NCI-H1417 (cell line): ENCODE data around the gene TUSC2.
"Not testable (repeated sequence)": the region's sequence is repeated elsewhere in the genome, so short reads cannot be mapped to it uniquely, and the experiment has no call there.

Experiments used
- DNase-seq, 3 experiments: peaks; one replicate each; lab custom pipeline; 2025; lab: John Stamatoyannopoulos, UW

Gene TUSC2

DNA sequence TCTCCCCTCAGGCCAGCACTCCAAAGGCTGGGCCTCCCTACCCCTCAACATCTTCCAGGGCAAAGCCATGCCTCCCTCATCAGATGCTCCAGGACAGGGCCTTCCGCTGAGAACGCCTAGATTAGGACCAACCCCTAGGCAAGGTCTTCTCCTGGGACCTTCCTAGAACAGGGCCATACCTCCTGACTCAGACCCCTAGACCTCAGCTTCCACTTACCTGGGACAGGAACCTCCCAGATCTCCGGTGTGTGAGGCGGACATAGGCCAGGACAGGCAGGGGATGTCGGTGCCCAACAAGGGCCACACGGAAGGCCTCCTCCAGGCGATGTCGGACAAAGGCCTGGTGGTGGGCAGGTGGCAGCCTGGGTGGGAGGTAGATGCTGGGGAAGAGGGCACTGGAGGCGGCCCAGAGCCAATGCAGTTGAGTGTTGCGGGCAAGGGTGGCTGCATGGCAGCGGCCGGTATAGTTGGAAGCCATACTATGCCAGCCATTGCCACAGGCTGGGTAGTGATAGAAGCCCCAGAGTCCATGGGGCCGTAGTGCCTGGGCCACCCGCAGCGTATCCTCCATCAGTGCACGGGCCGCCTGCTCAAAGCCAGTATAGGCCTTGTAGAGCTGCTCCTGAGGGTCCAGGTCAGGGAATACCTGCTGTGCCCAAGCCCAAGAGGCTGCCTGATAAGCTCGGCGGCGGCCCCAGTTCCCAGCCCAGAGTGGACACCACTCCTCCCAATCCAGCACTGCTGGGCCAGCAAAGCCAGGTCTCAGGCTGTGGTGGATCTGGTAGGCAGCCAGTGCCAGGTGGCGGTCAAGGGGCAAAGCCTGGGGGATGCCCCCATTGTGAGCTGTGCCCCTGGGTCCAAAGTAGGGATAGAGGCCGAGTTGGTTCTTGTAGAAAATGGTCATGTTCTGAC lies 33.3 kb downstream of the TUSC2 start:
- DNase-seq: no peak

- DNase-seq: no peak
Observed at GRCh38 chr3:50294089-50294488, 33.9 kb downstream of the TUSC2 start.

DNA sequence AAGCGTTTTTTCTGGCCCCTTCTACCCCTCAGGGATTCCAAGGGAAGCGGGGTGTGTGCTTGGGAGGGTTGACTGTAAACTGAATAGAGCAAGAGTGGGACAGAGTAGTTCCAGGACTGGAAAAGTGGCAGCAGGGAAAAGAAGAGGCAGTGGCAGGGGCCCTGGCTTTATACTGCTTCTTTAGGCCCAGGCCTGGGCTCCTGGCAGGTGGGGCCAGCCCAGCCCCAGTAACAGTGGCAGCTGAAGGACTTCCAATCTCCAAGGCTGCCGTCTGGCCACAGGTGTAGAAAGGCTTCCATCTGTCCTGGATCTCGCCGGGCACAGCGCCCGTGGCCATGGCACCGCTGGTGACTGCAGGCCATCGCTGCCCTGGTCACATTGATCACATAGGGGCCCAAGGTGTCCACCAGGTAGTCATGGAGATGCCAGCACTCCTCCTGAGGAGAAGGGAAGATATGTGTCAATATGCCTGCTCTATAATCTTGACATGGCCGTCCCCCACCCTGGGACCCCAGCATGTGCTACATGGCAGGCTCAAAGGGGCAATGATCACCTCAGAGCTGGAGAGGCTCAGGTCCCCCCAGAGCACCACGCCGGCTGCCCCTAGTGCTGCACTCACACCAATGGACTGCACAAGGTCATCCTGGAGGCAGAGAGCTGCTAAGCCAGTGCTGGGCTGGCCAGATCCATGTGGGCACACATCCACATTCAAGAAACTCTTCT lies 34.8 kb downstream of the TUSC2 start:
- DNase-seq: no peak

- DNase-seq: peak; percentile 89 to 95 (median 92)
Observed at GRCh38 chr3:50292159-50293078, 35.6 kb downstream of the TUSC2 start, which contains the start of gene IFRD2. Gene IFRD2, minus strand, starts transcription at chr3:50292429. Its CDS starts 155 bp downstream, at chr3:50292274.

GRCh38 chr3:50290161-50290641 lies 37.8 kb downstream of the TUSC2 start:
- DNase-seq: no peak

GRCh38 chr3:50289130-50289529 lies 38.9 kb downstream of the TUSC2 start:
- DNase-seq: no peak

- no peak for DNase-seq
Observed at GRCh38 chr3:50288387-50289007, 39.5 kb downstream of the TUSC2 start.

DNA sequence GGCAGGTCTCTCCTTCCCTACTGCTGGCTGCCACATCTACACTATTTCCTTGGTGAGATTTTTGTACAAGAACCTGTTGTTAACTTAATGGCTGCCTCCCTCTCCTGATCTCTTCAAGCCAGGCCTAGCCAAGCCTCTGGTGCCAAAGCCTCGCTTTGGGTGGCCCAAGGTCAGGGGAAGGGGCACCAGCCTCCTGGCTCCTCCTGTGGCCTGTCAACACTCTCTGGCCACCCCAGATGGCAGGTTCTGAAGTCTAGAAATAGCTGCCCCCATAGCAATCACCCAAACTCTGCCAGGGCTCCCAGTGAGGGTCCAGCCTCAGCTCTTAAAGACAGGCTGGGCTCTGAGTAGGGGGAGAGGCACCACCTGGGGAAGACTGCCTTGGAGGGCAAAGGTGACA lies 40.8 kb downstream of the TUSC2 start:
- no peak for DNase-seq

DNA sequence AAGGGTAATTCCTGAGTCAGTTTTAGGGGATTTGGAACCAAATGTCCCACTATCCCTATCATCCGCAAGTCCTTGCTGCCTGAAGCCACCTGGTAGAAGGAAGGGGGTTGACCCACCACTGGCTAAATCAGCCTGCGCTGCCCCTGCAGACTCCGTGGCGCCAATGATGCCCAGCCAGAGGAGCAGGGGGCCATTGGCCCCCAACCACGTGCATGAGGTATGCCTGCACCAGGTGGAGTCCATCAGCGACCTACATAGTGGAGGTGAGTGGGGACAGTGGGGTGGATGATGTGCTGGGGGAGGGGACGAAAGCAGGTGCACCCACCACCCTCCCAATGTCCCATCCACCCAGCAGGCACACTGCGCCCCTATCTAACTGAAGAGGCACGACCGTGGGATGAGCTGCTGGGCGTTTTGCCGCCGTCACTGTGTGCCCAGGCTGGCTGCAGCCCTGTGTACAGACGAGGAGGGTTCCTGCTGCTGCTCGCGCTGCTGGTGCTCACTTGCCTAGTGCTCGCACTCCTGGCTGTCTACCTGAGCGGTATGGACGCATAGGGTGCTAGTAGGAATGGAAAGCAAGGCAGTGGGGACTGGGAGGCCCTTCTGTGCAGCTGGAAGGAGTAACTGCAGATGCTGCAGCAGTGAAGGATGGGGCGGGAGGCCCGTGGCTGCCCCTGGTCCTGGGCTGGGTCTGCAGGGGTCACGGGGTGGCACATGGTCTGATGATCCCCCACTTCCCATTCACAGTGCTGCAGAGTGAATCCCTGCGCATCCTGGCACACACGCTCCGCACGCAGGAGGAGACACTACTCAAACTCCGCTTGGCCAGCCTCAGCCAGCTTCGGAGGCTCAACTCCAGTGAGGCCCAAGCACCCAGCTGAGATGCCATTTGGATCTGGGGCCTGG lies 41.4 kb downstream of the TUSC2 start:
- DNase-seq: no peak

GRCh38 chr3:50284121-50284520 lies 43.9 kb downstream of the TUSC2 start:
- DNase-seq: not testable (repeated sequence)

DNA sequence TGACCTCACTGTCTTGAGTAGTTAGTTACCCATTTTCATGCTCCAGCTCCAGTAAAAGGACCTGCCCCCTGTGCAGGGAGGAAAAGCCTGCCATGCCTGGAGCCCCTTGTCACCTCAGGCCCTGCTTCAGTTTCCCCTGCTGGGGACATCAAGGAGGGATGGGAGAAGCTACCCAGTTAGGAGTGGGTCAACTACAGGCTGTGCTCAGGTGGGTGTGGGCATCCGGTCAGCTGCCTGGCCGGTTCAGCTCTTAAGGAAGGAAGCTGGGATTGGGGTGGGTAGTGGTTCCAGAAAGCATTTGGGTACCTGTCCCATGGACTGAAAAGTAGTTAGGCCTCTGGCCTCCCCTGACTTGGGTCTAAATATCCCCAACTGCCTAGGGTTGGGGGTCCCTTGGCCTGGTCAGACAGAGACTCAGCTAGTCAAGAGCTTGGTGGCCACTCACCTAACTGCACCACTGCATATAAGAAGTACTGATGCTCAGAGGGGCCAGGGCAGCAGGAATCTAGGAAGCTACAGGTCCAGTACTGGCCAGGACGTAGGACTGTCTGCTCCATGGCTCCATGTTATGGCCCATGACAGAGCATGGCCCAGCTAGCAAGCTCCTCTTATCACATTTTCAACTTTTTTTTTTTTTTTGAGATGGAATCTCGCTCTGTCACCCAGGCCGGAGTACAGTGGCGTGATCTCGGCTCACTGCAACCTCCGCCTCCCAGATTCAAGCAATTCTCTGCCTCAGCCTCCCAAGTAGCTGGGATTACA lies 48.6 kb downstream of the TUSC2 start:
- no peak for DNase-seq

DNA sequence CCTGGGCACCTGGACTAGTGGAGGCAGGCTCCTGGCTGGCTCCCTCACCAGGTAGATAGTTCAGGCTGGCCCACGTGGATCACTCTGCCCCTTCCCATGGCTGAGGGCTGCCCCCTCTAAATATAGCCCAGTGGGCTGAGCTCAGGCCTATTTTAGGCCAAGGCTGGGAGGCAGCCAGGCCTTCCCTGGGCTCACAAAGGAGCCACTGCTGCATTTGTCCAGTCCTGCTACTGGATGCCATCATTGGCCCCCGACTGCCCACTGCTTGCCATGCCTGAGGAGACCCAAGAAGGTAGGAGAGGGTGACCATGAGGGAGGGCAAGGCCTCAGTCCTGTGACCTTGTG lies 49.2 kb downstream of the TUSC2 start, which contains the start of gene LSMEM2:
Gene LSMEM2, plus strand, starts transcription at position 208 of the 345 bp plus-strand sequence. Its CDS starts 27 bp downstream, at position 235.
- DNase-seq: no peak

DNA sequence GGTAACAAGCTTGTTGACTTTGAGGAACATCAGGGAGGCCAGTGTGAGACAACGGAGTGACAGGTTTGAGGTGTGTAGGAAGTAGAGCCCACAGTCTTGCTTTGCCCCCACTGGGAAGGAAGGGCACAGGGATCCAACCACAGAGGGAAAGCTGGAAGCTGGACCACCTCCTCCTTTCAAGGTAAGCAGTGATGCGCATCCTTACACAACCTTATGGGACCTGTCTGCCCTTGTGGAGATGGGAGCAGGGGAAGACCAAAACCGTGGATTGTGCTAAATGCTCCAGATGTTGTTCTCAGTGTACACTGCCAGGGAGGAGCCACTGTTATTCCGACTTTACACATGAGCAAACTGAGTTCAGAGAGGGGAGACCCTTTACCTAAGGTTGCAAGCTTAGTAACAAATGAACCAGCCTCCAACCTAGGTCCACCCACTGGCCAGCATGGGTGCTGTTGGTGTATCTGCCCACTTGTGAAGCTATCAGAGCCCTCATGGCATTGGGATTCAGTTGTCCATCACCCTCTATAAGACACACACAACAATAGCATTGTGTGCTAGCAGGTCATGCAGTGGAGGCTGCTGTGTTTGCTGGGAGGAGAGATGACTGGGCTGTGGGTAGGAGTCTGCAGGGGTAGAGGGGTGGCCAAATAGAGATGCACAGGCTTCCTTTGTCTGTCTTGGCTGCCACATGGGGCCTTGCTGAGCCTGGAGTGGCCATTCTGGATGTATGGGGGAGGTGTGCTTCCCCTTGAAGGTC lies 49.7 kb downstream of the TUSC2 start:
- no peak for DNase-seq

GRCh38 chr3:50276762-50277101 lies 51.3 kb downstream of the TUSC2 start:
- DNase-seq: no peak

DNA sequence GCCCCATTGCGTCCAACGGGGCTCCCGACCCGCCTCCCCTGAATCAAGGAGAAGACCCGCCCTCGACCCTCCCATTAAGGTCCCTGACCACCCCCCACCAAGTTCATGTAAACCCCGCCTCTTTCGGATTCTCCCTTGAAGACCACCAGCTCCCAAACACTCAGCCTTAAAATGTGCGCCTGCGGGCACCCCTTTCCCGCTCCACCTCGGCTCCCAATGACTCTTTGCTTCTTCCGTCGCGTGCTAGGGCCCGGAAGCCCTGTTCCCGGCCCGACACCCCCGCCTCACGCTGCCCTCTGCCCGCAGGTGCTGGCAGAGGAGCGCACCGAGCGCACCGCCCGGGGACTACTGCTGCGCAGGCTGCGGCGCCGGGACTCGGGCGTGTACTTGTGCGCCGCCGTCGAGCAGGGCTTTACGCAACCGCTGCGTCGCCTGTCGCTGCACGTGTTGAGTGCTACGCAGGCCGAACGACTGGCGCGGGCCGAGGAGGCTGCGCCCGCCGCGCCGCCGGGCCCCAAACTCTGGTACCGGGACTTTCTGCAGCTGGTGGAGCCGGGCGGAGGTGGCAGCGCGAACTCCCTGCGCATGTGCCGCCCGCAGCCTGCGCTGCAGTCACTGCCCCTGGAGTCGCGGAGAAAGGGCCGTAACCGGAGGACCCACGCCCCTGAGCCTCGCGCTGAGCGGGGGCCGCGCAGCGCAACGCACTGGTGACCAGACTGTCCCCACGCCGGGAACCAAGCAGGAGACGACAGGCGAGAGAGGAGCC lies 51.8 kb downstream of the TUSC2 start:
- no peak for DNase-seq

DNA sequence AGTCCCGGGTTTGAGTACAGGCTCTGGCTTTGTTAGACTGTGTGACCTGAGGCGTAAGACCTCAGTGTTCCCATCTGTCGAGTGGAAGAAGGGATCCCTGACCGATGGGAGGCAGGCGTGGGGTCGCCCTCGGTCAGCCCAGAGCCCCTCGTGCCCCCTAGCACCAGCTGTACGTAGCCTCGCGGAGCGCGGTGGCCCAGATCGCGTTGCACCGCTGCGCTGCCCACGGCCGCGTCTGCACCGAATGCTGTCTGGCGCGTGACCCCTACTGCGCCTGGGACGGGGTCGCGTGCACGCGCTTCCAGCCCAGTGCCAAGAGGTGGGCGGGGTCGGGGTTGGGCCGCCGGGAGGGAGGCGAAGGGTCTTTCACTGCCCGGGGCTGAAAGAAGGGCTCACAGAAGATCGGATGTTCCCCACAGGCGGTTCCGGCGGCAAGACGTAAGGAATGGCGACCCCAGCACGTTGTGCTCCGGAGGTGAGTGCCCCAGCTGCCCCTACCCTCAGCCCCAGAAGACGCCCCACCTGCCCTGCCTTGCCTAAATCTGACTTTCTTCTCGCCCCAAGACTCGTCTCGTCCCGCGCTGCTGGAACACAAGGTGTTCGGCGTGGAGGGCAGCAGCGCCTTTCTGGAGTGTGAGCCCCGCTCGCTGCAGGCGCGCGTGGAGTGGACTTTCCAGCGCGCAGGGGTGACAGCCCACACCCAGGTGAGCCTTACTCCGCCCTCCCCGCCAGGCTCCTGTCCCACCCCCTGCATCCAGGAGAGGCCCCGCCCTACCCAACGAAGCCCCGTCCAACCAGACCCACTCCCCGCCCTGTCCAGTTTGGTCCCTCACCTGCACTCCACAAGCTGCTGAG lies 52.7 kb downstream of the TUSC2 start:
- DNase-seq: no peak
